HG03354 (cell line): ENCODE measurements around the gene SWAP70.

ENCODE experiments used
- ATAC-seq: cut with Tn5 transposase; IDR thresholded peaks from one replicate; pipeline ENCODE4 v1.9.1; 2021; ENCODE audit warnings: mild to moderate bottlenecking; ENCODE audit not compliant: unreplicated experiment, poor library complexity, severe bottlenecking

Gene SWAP70

GRCh38 chr11:9646324-9646723 is 17.6 kb upstream of the SWAP70 start:
- no peak for ATAC-seq

GRCh38 chr11:9651481-9651880 is 12.4 kb upstream of the SWAP70 start:
- ATAC-seq = no peak

GRCh38 chr11:9651899-9652748 is 11.8 kb upstream of the SWAP70 start:
- no peak for ATAC-seq

DNA sequence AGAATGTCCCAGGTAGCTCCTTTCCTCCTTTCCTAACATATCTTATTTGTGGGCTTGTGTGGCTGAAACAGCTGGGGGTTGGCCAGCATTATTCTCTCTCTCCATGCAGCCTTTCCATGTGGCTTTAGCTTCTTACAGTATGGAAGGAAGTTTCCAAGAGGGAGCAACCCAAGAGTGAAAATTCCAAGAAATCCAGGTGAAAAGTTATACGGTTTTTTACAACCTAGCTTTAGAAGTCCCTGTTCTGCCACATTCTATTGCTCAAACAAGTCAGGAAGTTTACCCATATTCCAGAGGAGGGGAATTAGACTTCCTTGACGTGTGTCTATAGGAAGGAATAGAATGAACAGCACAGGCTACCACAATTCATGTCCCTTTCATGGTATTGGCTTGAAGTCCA is 10.0 kb upstream of the SWAP70 start:
- ATAC-seq = no peak

DNA sequence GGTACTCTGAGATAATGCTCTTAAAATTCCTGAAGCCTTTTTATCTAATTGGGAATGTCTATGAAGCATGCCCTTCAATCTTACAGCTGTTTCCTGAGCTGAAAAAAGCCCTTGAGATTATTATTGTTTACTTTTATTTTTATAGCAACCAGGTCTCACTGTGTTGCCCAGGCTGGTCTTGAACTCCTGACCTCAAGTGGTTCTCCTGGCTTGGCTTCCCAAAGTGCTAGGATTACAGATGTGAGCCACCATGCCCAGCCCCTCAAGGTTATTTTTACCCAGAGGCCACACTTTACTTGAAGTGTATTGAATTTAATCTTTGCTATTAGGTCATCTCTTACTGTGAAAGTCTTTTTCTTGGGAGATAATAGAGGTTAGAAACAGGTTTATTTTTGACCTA is 7.0 kb upstream of the SWAP70 start:
- no peak for ATAC-seq

DNA sequence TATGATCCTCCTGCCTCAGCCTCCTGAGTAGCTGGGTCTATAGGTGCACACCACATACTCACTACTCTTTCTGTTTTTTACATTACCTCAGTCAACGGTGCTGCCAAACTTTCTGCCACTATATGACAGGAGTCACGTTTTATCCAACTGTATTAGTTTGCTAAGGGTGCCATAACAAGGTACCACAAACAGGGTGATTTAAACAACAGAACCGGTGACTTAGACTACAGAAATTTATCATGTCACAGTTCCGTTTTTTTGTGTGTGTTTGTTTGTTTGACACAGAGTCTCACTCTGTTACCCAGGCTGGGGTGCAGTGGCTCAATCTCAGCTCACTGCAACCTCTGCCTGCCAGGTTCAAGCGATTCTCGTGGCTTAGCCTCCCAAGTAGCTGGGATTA is 6.3 kb upstream of the SWAP70 start:
- ATAC-seq = no peak

DNA sequence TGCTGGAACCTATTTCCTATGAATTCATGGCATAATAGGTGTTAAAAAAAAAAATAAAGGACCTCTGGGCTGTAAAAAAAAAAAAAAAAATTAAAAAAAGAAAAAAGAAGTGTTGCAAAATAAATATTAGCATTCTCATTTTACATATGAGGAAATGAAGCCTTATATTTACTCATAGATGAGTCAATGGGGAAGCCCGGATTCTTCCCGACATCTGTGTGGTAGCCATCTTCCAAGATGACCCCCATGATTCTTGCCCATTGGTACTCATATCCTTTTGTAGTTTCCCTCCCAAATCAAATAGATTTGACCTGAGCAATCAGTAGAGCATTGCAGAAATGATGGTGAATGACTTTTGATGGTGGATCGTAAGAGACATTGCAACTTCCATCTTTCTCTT is 3.0 kb upstream of the SWAP70 start:
- no peak for ATAC-seq

DNA sequence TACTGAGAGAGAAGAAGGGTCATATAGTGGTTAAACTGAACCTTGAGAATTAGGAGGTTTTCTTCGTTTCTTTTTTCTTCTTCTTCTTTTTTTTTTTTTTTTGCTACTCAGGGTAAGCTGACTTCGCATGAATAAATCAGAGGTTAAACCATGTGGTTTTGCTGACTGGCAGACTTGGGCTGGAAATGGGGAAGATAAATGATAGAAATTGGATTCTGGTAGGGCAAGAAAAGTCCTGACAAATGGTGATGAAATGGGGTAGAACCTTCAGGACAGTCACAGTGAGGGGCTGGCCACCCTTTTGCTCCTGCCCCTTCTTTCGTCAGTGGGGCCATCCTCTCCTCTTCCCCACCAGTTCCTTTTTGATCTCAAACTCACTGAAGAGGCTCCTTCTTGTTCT is 1.6 kb upstream of the SWAP70 start:
- ATAC-seq = no peak

DNA sequence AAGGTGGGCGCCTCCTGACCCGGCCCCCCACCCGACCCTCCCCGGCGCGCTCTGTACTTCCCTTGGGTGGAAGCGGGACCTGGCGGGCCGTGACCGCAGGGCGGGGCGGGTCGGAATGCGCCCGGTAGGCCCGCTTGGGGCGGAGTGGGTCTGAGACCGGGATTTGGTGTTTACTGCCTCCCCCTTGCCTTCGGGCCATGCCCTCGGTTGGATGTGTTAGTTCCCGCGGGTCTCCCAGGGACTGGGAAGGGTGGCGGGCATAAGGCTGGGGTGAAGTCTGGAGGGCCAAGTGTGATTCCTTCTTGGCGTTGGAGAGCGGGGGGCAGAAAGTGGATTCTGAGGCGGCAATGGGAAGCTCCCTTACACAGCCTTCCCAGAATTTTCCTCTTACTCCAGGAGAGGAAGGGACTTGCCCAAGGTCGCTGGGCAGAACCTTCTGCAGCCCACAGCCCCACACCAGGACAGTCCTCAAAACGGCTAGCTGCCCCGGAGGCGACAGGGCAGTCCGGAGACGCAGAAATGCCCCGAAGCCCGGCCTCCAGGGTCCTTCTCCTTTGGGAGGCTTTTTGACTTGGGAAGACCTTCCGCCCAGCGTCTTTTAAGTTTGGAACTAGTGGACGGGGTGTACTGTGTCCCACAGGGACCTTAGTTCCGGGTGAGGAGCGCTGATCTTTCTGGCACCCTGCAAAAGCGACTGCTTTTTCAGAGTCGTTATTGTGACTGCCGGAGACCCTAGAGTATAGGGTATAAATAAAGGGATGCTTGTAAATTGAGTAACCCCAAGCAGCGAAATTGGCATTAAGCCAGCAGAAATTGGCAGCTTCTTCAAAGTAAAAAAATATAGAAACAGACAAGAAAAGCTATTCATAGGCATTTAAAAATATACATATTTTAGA is 647 bp downstream of the SWAP70 start:
- peak; percentile 53 for ATAC-seq

DNA sequence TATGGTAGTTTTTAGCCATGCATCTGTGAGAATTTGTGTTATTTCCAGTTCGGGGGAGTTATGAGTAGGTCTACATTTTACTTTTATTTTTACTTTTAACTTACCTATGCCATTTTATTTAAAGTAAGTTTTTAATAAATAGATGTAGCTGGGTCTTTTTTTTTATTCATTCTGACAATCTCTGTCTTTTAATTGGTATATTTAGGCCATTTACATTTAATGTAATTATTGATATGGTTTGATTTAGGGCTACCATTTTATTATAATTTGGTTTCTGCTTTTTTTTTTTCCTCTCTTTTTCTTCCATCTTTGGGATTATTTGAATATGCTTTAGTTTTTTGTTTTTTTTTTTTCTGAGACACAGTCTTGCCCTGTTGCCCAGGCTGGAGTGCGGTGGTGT is 1.9 kb downstream of the SWAP70 start:
- ATAC-seq = no peak

DNA sequence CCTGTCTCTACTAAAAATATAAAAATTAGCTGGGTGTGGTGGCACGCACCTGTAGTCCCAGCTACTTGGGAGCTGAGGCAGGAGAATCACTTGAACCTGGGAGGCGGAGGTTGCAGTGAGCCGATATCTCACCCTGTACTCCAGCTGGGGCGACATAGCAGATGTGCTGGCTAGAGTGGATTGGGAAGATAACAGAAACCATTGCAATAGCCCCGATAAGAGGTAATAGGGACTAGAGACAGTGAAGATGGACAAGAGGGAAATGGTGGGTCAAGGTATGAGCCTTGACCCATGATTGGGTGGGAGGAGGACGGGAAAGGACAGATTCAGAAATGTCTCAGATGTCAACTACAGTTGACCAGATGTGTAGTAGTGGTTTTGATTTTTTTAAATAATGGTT is 6.1 kb downstream of the SWAP70 start:
- ATAC-seq = no peak

DNA sequence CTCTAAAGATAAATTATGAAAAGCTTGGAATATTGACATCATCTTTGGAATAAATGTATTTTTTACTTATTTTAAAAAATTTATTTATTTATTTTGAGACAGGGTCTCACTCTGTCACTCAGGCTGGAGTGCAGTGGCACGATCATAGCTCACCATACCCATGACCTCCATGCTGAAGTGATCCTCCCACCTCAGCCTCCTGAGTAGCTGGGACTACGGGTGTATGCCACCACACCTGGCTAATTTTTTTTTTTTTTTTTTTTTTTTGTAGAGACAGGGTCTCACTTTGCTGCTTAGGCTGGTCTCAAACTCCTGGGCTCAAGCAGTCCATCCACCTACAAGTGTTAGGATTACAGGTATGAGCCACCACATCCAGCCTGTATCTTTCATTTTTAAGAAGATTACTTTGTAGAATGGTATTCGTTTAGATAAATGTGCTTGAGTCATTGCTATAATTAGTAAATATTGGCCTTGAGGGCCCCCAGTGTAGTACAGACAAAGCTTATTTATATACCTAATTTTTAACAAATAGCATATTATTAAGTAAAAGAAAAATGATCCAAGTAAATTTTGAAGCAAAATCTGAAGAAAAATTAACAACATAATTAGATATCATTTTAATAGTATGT is 8.5 kb downstream of the SWAP70 start:
- ATAC-seq = no peak

DNA sequence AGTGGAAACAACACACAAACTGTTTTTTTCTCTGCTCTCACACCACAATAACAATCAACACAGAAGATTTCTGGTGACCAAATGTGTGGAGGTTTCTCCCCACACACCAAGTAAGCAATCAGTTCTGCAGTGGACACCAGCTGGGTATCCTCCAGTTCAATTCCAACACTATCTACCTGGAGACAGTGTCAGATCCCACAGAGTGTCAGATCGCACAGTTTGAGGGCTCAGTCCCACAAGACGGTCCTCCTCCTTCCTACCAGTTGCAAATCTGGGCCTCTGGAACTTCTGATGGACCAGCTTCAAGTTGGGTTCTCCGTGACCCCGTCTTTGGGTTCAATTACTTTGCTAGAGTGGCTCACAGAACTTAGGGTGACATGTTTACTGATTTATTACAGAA is 9.0 kb downstream of the SWAP70 start:
- no peak for ATAC-seq

DNA sequence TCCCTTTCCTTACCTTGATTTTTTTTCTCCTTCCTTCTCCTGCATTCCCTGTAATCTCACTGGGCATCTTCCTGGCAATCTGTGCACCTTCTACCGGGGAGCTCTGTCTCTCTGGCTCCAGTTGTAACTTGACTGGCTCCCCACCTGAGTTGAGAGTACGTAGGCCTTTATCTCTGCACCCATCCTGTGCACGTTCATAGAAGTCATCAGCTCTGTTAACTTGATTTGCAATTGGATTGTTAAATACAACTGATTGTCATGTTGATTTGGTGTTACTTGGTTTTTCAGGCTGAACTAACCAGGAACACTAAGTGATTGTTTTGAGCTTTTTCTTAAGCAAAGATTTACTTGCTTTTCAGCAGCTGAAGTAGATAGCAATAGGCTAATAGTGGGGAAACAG is 11.8 kb downstream of the SWAP70 start:
- no peak for ATAC-seq

DNA sequence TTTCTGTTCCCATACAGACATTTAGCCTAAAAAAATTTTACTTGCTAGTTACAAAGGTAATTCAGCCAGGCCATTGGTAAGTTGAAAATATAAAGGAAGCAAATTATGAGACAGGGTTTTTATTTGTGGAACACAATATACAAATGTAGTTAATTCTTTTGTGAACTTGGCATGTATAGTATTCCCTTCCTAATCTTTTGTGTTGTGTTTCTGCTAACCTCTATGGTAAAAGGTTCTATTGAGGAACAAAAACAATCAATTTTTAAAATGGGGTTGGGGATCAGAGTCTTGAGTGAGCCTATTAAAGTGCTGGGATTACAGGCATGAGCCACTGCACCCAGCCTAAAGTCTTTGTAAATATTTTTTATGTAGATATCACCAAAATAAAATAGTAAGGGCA is 14.1 kb downstream of the SWAP70 start:
- ATAC-seq = no peak

DNA sequence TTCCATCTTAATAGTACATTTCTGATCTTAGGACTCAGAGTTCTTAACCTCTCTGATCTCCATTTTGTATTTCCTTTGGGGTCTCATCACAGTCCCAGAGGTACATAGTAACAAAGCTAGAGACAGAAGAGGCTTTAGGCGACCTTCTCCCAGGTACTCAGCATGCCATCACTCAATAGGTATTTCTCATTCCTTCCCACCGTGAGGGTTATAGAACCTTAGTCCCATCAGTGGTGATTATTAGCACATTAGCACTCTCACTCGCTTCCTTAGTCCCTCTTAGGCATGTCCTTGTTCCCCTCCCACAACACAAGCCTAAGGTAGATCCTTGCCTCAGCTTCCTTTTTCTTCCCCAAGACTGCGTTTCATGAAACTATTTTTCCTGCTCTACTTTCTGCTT is 14.7 kb downstream of the SWAP70 start:
- ATAC-seq = no peak

GRCh38 chr11:9680028-9680427 is 16.2 kb downstream of the SWAP70 start:
- no peak for ATAC-seq

GRCh38 chr11:9681583-9682372 is 17.9 kb downstream of the SWAP70 start:
- ATAC-seq = no peak

DNA sequence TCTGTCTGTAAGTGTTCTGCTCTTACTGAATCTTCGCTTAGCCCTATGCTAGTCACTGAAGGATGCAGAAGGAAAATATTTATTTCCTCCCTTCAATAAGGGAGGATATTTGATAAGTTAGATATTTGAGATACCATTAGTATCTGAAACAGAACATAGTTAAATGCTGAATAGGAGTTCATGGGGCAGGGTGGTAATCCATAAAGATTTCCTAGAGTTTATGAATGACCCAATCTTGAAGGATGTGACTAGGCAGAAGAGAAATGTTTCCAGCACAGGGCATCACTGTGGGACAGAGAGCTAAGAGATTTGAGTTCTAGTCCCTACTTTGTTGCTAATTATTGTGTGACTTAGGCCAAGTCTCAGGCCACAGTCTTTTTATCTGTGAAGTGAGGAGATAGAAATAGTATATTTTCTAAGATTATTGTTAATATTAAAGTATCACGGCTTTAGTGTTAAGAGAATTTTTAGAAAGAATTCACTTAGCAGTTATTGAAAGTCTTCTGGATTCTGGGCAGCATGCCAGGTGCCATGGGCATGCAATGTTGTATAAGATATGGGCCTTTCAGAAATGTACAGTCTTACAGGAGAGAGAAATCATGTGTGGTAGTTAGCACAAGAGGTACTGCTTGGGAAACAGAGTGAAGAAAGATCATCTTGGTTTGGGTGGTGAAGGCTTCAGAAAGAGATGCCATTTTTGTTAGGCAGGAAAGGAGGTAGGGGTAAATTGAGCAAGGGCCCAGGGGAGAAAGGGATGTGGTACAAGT is 24.0 kb downstream of the SWAP70 start:
- no peak for ATAC-seq
